GM19043 (cell line): ENCODE results near the gene BMX.
A peak's percentile ranks its signal among the peaks of the same experiment; 100 is the strongest.

ENCODE experiments used
- ATAC-seq: cut with Tn5 transposase; IDR thresholded peaks from one replicate; pipeline ENCODE4 v1.9.1; 2021; ENCODE audit warnings: low read depth; ENCODE audit not compliant: unreplicated experiment

The BMX gene

GRCh38 chrX:15500497-15500966, at the start of gene BMX:
BMX (plus strand) TSS chrX:15500807; CDS start chrX:15508354, 7,547 bp downstream.
- ATAC-seq: no peak

- ATAC-seq: no peak
Observed at GRCh38 chrX:15451913-15452312, 48.7 kb upstream of the BMX start.

DNA sequence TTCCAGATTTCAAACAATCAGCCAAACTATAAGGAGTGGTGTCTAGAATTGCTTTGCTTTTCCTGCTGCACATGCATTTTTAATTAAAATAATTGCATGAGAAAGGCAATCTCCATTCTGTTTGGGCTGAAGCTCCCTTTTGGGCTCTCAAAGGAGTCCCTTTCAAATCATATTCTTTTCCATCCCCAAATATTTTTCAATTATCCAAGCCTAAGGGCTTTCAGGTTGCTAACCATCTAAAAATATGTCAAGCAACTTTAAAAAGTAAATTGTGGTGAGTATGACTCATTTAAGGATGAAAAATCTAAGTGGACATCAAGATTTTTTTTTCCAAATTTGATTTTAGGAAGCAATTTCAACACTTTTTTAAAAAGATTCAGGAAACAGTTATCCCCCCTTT, 35.9 kb upstream of the BMX start:
- ATAC-seq: no peak

- ATAC-seq: no peak
Observed at GRCh38 chrX:15465347-15465746, 35.3 kb upstream of the BMX start.

DNA sequence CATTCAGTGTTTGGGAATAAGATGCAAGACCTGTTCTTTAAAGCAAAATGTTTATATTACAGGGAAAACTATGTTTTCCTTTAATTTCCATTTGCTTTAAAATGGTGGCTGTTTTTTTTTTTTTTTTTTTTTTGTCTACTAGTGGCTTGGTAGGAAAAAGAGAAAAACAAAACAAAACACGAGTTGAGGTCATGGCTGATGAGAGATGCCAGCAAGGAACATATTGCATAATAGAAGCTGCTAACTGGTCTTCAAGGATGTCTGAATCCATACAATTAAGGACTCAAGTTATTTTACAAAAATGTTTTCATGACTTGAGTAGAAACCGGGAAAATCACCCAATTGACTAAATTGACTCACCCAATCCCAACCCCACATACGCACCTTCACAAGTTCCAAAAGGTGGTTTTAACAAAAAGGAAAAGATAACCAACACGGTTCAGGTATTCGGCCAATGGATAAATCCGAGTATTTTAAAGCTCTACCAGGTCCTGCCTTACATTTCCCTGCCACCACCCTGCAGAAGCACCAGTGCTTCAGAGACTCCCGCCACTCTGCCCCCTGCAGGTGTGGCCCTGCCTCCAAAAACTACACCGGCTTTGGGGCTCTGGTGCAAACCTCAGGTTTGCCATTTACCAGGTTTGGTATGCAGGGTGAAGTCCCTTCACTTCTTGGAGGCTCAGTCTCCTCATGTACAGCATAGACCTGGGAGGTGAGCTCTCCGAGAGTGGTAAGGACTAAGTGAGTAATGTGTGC, 34.5 kb upstream of the BMX start:
- no peak for ATAC-seq

DNA sequence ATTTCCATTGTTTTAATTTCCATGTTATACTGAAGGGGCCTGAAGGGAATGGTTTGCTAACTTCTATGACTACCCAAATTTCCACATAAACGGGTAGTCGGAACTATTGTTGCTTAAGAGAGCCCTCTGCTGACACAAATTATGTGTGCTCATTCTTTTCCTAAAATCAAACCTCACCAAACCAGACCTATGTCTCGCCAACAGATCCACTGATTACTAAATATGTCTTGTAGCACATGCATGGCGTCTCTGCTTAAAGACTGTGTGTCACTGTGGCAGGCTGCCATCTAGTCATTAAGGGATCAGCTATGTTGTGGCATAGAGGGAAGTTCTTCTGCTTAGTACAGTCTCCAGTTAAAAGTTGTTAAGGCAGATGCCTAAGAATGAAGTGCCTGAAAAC, 32.6 kb upstream of the BMX start:
- ATAC-seq: no peak

DNA sequence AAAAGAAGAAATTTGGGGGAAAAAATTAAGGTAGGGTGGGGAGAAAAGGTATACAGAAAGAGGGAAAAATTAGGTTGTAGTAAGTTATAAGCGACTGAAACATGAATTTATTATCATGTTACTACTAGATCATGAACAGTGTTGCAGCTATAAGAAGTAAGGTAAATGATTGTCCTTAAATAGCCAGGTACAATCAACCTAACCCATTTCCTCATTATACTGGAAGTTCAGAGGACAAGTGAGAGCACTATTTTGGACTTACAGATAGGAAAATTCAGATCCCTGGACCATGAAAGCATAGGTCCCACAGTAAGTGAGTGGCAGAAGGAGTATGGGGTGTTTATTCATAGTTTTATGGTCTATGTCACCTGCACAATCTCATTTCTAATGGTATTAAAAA, 31.0 kb upstream of the BMX start:
- ATAC-seq: no peak

GRCh38 chrX:15471028-15471427, 29.6 kb upstream of the BMX start:
- no peak for ATAC-seq

DNA sequence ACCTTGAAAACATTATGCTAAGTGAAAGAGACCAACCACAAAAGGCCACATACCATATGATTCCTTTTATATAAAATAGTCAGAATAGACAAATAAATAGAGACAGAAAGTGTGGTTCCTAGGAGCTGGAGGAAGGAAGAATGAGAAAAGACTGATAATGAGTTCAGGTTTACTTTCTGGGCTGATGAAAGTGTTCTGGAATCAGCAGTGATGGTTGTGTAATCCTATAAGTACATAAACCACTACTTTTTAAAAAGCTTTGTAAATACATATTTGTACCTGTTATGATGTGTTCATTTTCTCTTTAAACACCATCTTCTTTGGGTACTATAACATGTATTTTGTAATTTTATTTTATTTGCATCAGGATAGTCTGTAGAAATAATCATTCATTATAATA, 28.1 kb upstream of the BMX start:
- no peak for ATAC-seq

- ATAC-seq: no peak
Observed at GRCh38 chrX:15474028-15474427, 26.6 kb upstream of the BMX start.

GRCh38 chrX:15475021-15475420, 25.6 kb upstream of the BMX start:
- ATAC-seq: no peak

DNA sequence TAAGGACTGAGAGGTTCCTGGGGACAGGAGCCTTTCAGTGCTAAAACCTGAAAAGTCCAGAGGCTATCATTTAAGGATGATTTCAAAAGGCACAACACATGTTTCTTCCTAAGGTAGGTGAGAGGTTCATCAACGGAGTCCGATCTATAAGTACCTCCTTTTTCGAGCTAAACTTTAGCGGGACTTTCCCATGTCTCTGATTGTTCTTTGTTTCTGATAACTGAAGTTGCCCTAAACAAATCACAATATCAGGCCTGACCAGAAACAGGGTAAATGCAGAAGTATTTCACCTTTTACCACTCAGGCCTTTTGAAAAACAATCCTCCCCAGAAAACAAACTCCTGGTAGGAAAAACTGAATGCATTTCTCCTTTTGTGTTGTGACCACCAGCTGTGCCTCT, 25.1 kb upstream of the BMX start:
- no peak for ATAC-seq

DNA sequence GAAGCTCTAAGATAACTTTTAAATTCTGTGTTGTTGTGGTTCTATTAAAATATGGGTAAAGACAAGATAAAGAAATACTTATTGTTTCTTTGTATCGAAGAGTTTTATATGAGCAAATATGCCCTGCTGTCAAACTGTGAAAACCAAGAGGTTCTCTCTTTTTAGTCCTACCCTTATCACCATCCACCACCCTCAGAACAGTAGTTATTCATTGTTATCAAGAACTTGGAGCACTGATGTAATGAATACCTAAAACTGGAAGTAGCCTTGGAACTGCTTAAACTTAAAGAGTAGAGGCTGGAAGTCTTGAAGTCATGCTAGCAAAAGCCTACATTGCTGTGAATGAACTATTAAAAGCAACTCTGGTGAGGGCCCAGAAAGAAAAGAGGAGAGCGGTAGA, 16.7 kb upstream of the BMX start:
- no peak for ATAC-seq

DNA sequence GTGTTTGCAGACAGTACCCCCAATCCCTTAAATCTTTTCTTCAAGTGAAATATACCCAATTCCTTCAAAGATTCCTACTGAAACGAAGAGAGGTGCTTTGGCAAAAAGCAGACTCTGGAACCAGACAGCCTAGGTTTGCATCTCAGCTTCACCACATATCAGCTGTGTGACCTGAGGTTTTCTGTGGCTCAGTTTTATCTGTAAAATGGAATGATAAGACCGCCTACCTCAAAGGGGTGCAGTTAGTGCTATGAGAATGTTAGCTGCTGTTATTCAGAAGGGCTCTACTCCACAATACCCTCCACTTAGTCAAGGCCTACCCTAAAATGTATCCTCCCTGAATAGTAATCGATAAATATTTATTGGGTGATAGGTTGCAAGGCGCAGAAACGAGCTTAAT, 8.1 kb upstream of the BMX start:
- ATAC-seq: no peak

DNA sequence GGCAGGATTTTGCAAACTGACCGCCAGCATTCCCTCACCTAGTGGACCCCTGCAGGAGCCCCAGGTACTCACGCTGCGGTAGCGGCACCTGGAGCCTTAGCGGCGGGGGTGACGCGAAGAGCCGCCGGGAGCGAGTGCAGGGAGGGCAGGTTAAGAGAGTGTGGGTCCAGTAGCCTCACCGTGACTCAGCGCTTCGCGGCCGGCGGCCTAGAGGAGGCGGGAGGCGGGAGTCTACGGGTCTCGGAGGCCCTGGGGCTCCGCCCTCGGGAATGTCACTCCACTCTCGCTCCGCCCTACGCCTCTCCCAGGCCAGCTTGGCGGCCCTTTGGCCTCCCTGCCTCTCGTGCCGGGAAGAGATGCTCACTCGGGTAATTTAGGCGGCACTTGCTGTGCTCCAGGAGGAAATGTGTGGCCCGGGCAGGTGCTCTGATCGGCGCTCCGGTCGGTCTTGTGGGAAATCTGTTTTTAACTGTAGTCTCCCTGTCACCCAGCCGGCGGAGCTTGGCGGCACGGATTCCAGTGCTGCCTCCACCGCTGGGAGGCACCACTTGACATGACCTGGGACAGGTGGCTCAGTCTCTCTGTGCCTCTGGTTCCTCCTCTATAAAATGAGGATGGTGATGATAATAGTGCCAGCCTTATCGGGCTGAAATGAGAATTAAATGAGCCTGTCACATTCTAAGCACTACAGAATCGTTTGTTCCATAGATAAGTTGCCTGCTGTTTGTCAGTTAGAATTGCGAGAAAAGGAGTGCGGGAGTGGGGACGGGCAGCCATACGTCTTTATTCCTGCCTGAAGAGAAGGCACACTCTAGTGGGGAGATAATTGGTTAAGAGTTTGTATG, 7.3 kb upstream of the BMX start, which contains the start of gene PIR:
Gene PIR (minus strand): TSS at position 216 of the 845 bp plus-strand sequence. CDS start 2,076 bp downstream, outside the sequence.
- ATAC-seq: peak; percentile 93

DNA sequence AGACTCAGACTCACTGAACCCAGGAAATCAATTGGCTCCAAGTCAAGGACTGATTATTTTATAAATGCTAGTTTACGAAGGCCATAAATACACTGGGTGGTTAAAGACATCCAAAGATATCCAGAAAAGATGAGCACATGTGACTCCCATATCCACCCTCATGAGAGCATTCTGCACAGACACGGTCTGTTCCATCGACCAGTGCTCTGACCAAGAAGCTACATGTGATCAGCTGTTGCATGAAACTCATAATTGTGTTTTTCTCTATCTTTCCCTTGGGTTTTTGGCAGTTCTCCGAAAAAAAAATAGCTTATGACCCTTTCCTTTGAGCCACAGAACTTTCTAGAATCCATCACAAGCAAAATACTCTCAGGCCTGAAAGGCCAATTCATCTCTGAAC, 4.8 kb upstream of the BMX start:
- no peak for ATAC-seq

GRCh38 chrX:15496824-15497223, 3.8 kb upstream of the BMX start:
- no peak for ATAC-seq

GRCh38 chrX:15497865-15498264, 2.7 kb upstream of the BMX start:
- ATAC-seq: no peak

GRCh38 chrX:15498741-15499140, 1.9 kb upstream of the BMX start:
- no peak for ATAC-seq

DNA sequence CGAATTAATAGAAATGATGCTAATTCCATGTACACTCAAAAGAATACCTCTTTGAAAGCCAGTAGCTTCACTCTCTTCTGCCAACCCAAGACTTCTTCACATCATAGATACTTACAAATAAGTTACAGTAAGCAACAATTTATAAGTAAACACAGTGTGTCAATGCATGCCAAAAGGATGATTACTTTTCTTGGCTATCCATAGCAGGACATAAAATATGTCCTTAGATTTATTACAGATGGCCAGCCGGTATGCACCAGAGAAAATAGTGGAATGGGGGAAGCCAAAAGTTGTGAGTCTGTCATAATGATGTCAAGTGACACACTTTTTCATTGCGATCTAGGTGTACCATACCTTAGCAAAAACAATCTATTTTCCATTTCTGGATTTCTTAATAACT, 631 bp upstream of the BMX start:
- ATAC-seq: no peak

DNA sequence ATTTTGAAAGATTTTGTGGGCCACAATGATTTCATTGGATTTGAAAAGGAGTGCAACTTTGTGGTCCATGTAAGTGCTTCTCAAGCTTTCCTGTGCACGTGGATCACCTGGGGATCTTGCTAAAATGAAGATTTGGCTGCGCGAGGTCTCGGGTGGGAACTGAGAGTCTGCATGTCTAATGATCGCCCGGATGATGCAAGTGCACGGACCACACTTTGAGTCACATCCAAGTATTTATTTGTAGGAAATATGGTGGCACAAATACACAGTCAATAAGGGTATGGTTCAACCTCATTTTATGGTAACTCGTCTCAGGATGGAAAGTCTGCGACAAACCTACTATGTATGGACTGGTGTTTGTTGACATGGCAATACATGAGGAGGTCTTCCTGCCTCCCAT, 899 bp downstream of the BMX start:
- no peak for ATAC-seq

DNA sequence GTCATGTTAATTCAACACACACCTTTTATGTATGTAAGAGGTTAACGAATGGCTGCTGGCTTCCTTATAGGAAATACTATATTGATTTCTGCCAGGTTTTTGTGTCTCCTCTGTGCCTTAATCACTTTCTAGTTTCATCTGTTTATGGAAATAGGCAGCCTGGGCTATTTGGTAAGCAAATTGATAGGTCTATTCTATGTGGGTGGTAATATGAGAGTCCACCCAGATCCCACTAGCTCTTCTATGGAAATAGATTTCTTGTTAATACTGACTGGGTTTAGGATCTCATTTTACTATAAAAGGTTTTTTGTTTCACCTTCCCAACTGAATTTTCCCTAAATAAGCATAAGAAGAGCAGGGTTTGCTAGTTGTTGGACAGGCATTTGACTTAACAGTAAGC, 4.1 kb downstream of the BMX start:
- no peak for ATAC-seq
